NCI-H2171 treated with DMSO at 0.1 percent for 48 hours (cell line): ENCODE data around the gene HBE1.
"Not testable (repeated sequence)": the region's sequence is repeated elsewhere in the genome, so short reads cannot be mapped to it uniquely, and the experiment has no call there.

Source experiments
- DNase-seq: peaks from one replicate; lab custom pipeline; 2025; lab: John Stamatoyannopoulos, UW

HBE1 gene

GRCh38 chr11:5253440-5253839 is 16.3 kb downstream of the HBE1 start:
- DNase-seq, result not testable (repeated sequence)

GRCh38 chr11:5252919-5253265 is 16.9 kb downstream of the HBE1 start:
- no peak for DNase-seq

- DNase-seq, result no peak
Measured at GRCh38 chr11:5252192-5252918, 17.4 kb downstream of the HBE1 start.

GRCh38 chr11:5251746-5252145 is 18.0 kb downstream of the HBE1 start:
- DNase-seq, result no peak

GRCh38 chr11:5250543-5251204 is 19.1 kb downstream of the HBE1 start:
- no peak for DNase-seq

- DNase-seq, result not testable (repeated sequence)
Measured at GRCh38 chr11:5249807-5250396, 19.8 kb downstream of the HBE1 start, which contains the start of gene HBG1. HBG1 (minus strand) TSS chr11:5249857; CDS start chr11:5249804, 53 bp downstream.

- DNase-seq, result not testable (repeated sequence)
Measured at GRCh38 chr11:5248498-5248897, 21.2 kb downstream of the HBE1 start.

GRCh38 chr11:5247472-5248192 is 22.1 kb downstream of the HBE1 start:
- no peak for DNase-seq

- no peak for DNase-seq
Measured at GRCh38 chr11:5246772-5247471, 22.8 kb downstream of the HBE1 start.

GRCh38 chr11:5245155-5245554 is 24.6 kb downstream of the HBE1 start:
- DNase-seq, result no peak

- DNase-seq, result no peak
Measured at GRCh38 chr11:5243816-5244180, 25.9 kb downstream of the HBE1 start.

GRCh38 chr11:5242933-5243815 is 26.6 kb downstream of the HBE1 start:
- DNase-seq, result no peak

- DNase-seq, result no peak
Measured at GRCh38 chr11:5242208-5242607, 27.5 kb downstream of the HBE1 start.

- DNase-seq, result no peak
Measured at GRCh38 chr11:5241458-5241857, 28.3 kb downstream of the HBE1 start.

- no peak for DNase-seq
Measured at GRCh38 chr11:5240458-5240857, 29.3 kb downstream of the HBE1 start.

- no peak for DNase-seq
Measured at GRCh38 chr11:5240056-5240455, 29.7 kb downstream of the HBE1 start.

GRCh38 chr11:5239046-5239445 is 30.7 kb downstream of the HBE1 start:
- DNase-seq, result no peak

- no peak for DNase-seq
Measured at GRCh38 chr11:5238486-5238885, 31.3 kb downstream of the HBE1 start.

GRCh38 chr11:5237420-5237819 is 32.3 kb downstream of the HBE1 start:
- DNase-seq, result no peak

- DNase-seq, result no peak
Measured at GRCh38 chr11:5235364-5236095, 34.2 kb downstream of the HBE1 start.
